Pericardium fibroblast (primary cell): ENCODE measurements around the gene TOE1. TPM values are rescaled to one million over a fixed set of nuclear protein-coding genes. Genes with fewer than 3 reads are reported as not detected.

Experiments
- total RNA-seq: library from RNA; depleted of rRNA; stranded (reverse); fragments of >200 nt; gene quantifications from 2 replicates; pipeline ENCODE4 v1.2.3, GENCODE V29; 2015

TOE1 gene
- total RNA-seq = 5.0 and 7.5 TPM in 2 replicates

GRCh38 chr1:45339789-45340558, at the start of gene TOE1, which contains the start of gene MUTYH:
Gene TOE1 (plus strand): TSS chr1:45340170. CDS start chr1:45340253, 83 bp downstream.
Gene MUTYH (minus strand): TSS chr1:45340440. CDS start chr1:45334505, 5,935 bp downstream.

GRCh38 chr1:45326627-45327623, 13.0 kb upstream of the TOE1 start, which contains the start of gene HPDL:
Gene HPDL (plus strand): TSS chr1:45326895. CDS start chr1:45327149, 254 bp downstream.

Other genes with a start within 250 kb of the TOE1 start
- gene ZSWIM5, start 133.6 kb upstream of the TOE1 start, total RNA-seq = under 0.01 TPM in 1 of 2 replicates, not detected in the other
- gene HPDL, start 13.3 kb upstream of the TOE1 start, total RNA-seq = 0.12 and 2.8 TPM in 2 replicates
- 9.7 and 14.9 TPM in 2 replicates for gene MUTYH, start 270 bp downstream of the TOE1 start, total RNA-seq
- gene TESK2, start 151.0 kb downstream of the TOE1 start, total RNA-seq = 2.2 and 2.3 TPM in 2 replicates
- 1.1 and 2.2 TPM in 2 replicates for gene CCDC163, start 159.9 kb downstream of the TOE1 start, total RNA-seq
- 2.4 and 6.8 TPM in 2 replicates for gene MMACHC, start 160.1 kb downstream of the TOE1 start, total RNA-seq
- gene PRDX1, start 181.7 kb downstream of the TOE1 start, total RNA-seq = 318 and 441 TPM in 2 replicates
- 75.2 and 103 TPM in 2 replicates for gene AKR1A1, start 210.7 kb downstream of the TOE1 start, total RNA-seq
- gene NASP, start 243.9 kb downstream of the TOE1 start, total RNA-seq = 22.8 and 37.2 TPM in 2 replicates